MCF 10A (cell line): ENCODE results near the gene CDK17. TPM values are rescaled to one million over a fixed set of nuclear protein-coding genes. Genes with fewer than 3 reads are reported as not detected.
A peak's percentile ranks its signal among the peaks of the same experiment; 100 is the strongest.
"Not testable (repeated sequence)": the region's sequence is repeated elsewhere in the genome, so short reads cannot be mapped to it uniquely, and the experiment has no call there.

ENCODE experiments used
- BruUV-seq: library from RNA; stranded (reverse); fragments of 400-500 nt; replicated peaks from 2 replicates; lab custom pipeline; 2021; lab: Mats Ljungman, UMichigan
- CTCF ChIA-PET: fragments of 300-600 bp; sonication (Branson Sonifier 250); formaldehyde crosslinking; extraction: SDS; loops from one replicate; lab custom pipeline; 2021; ENCODE audit warnings: antibody characterized with exemption, inconsistent platforms; lab: Yijun Ruan, JAX
- POLR2A ChIA-PET: fragments of 300-600, 350-650 bp; sonication (Branson Sonifier 250); formaldehyde crosslinking; extraction: SDS; loops from one replicate; lab custom pipeline; 2020; ENCODE audit warnings: antibody characterized with exemption, inconsistent platforms; lab: Yijun Ruan, JAX
- DNase-seq: peaks from one replicate; pipeline ENCODE4 v3.0.0-alpha.2; 2018; ENCODE audit not compliant: unreplicated experiment
- H3K27ac Mint-ChIP-seq: one replicate; pipeline ENCODE4 v1.8.0; 2022; ENCODE audit warnings: mild to moderate bottlenecking, low read depth, mixed read lengths; ENCODE audit not compliant: unreplicated experiment
- H3K27me3 Mint-ChIP-seq: one replicate; pipeline ENCODE4 v1.8.0; 2022; ENCODE audit warnings: mixed read lengths; ENCODE audit not compliant: insufficient read depth, unreplicated experiment
- H3K36me3 Mint-ChIP-seq: one replicate; pipeline ENCODE4 v1.8.0; 2022; ENCODE audit warnings: mild to moderate bottlenecking, moderate library complexity, mixed read lengths; ENCODE audit not compliant: insufficient read depth, unreplicated experiment
- H3K4me1 Mint-ChIP-seq: one replicate; pipeline ENCODE4 v1.8.0; 2022; ENCODE audit warnings: mixed read lengths; ENCODE audit not compliant: insufficient read depth, unreplicated experiment
- H3K4me3 Mint-ChIP-seq: one replicate; pipeline ENCODE4 v1.8.0; 2022; ENCODE audit warnings: mild to moderate bottlenecking, moderate library complexity, mixed read lengths; ENCODE audit not compliant: unreplicated experiment
- H3K9me3 Mint-ChIP-seq: one replicate; pipeline ENCODE4 v1.8.0; 2022; ENCODE audit warnings: mixed read lengths; ENCODE audit not compliant: unreplicated experiment
- CTCF ChIP-seq: fragments of 200-600 bp; IDR thresholded peaks from one replicate; pipeline ENCODE4 v1.8.0; 2022; ENCODE audit warnings: antibody characterized with exemption, mild to moderate bottlenecking; ENCODE audit not compliant: unreplicated experiment
- intact Hi-C: fragments of 100-400 bp; cut with micrococcal nuclease; formaldehyde crosslinking; loops from 2 replicates; pipeline ENCODE4 v1.14.1; 2022
- total RNA-seq: library from RNA; stranded (reverse); gene quantifications from 2 replicates; pipeline ENCODE4 v1.2.3, GENCODE V29; 2022

CDK17 gene
- total RNA-seq, 1 experiment from 2014 or later = 49.8 TPM

DNA sequence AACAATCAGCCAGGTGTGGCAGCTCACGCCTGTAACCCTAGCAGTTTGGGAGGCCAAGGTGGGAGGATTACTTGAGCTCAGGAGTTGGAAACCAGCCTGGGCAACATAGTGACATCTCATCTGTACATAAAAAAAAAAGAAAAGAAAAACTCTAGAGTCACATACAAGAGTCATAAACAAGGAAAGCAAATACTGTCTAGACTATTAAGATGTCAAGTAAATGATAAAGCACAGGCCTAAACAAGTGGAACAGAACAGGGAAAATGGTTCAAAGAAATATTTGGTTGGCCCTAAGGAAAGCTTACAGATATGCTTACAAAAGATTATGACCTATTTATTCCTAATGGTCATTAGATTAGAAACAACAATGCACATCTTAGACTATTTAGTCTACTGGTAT is 12.3 kb downstream of the CDK17 start:
- BruUV-seq = no TSS peak
- no peak for TF ChIP-seq CTCF
- ChIA-PET POLR2A (interaction anchor here (0.6 to 1.2 kb wide), 3 partner anchors 10 to 130 kb away, joined by 3 to 5 read pairs (median 4); partner anchors contain the start of gene CDK17), CTCF (interaction anchor here (0.6 to 3.8 kb wide), 3 partner anchors 12 to 129 kb away, joined by 3 to 18 read pairs (median 4); partner anchors contain the start of gene CDK17)
- Mint-ChIP-seq H3K36me3 (no peaks in the 10 kb centered on the region), H3K4me3 (no peak overlapping the region), H3K27me3 (no peaks in the 10 kb centered on the region), H3K9me3 (no peaks in the 10 kb centered on the region), H3K4me1 (peaks cover 23% of the 10 kb centered on the region), H3K27ac (no peak overlapping the region)
- intact Hi-C loops = no loop called here
- DNase-seq = no peak

DNA sequence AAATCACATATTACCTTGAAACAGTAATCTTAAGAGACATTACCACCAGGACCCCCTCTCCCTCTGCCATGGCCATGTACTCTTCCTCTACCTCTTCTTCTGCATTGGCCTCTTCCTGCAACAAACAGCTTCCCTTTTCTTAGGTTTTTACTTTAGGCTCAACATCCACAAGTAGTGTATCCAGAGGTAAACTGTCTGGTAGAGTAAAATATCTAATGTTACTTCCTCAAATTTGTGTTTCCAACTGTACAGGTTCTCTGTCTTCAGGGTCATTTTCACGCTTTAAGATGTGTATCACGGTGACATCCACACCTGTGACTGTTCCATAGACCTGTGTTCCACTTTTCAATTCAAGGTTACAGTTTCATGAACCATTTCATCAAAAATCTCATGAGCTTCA is 13.4 kb downstream of the CDK17 start:
- no peak for TF ChIP-seq CTCF
- peaks cover 21% of the 10 kb centered on the region for H3K4me1 Mint-ChIP-seq
- DNase-seq = no peak
- POLR2A ChIA-PET = interaction anchor here (0.9 kb wide), 1 partner anchor 11 kb away, joined by 4 read pairs; no protein-coding TSS in a partner anchor
- no peak overlapping the region for H3K4me3 Mint-ChIP-seq
- H3K27me3 Mint-ChIP-seq = no peaks in the 10 kb centered on the region
- intact Hi-C loops = no loop called here
- no peaks in the 10 kb centered on the region for H3K36me3 Mint-ChIP-seq
- BruUV-seq = no TSS peak
- CTCF ChIA-PET = no interaction called here
- no peaks in the 10 kb centered on the region for H3K9me3 Mint-ChIP-seq
- no peak overlapping the region for H3K27ac Mint-ChIP-seq

GRCh38 chr12:96383991-96384390 is 16.2 kb downstream of the CDK17 start:
- no TSS peak for BruUV-seq
- ChIA-PET POLR2A (interaction anchor here (0.7 to 1.1 kb wide), 3 partner anchors 16 to 73 kb away, joined by 3 read pairs; no protein-coding TSS in a partner anchor), CTCF (interaction anchor here (0.8 kb wide), 1 partner anchor 8 kb away, joined by 3 read pairs; no protein-coding TSS in a partner anchor)
- Mint-ChIP-seq H3K36me3 (no peaks in the 10 kb centered on the region), H3K27me3 (no peaks in the 10 kb centered on the region), H3K4me1 (peaks cover 22% of the 10 kb centered on the region), H3K9me3 (peaks cover 7% of the 10 kb centered on the region), H3K27ac (peak overlapping the region; percentile 43), H3K4me3 (peak overlapping the region; percentile 5)
- TF ChIP-seq CTCF = no peak
- intact Hi-C loops = no loop called here
- DNase-seq = no peak

GRCh38 chr12:96383371-96383770 is 16.9 kb downstream of the CDK17 start:
- Mint-ChIP-seq H3K4me3 (peak overlapping the region; percentile 5), H3K36me3 (no peaks in the 10 kb centered on the region), H3K9me3 (peaks cover 10% of the 10 kb centered on the region), H3K4me1 (peaks cover 22% of the 10 kb centered on the region), H3K27ac (peak overlapping the region; percentile 43), H3K27me3 (no peaks in the 10 kb centered on the region)
- no TSS peak for BruUV-seq
- intact Hi-C loops = no loop called here
- ChIA-PET POLR2A (interaction anchor here (1.1 kb wide), 2 partner anchors 15 to 17 kb away, joined by 3 read pairs; no protein-coding TSS in a partner anchor), CTCF (no interaction called here)
- TF ChIP-seq CTCF = no peak
- no peak for DNase-seq

GRCh38 chr12:96379743-96380142 is 20.5 kb downstream of the CDK17 start:
- H3K4me1 Mint-ChIP-seq = peaks cover 32% of the 10 kb centered on the region
- H3K27me3 Mint-ChIP-seq, H3K36me3 Mint-ChIP-seq, BruUV-seq, H3K4me3 Mint-ChIP-seq, intact Hi-C loops, DNase-seq, H3K27ac Mint-ChIP-seq: not testable (repeated sequence)
- POLR2A ChIA-PET = interaction anchor here (0.9 to 1.1 kb wide), 3 partner anchors 9 to 21 kb away, joined by 3 read pairs; partner anchors contain the start of gene CDK17
- CTCF ChIA-PET = interaction anchor here (0.9 to 1.9 kb wide), 3 partner anchors 21 to 84 kb away, joined by 3 to 6 read pairs (median 3); no protein-coding TSS in a partner anchor
- H3K9me3 Mint-ChIP-seq = peaks cover 11% of the 10 kb centered on the region
